SK-N-SH (cell line): ENCODE measurements around the gene CAPN11. TPM values are rescaled to one million over a fixed set of nuclear protein-coding genes. Genes with fewer than 3 reads are reported as not detected.
A peak's percentile ranks its signal among the peaks of the same experiment; 100 is the strongest.

Experiments used
- CTCF ChIA-PET: fragments of 300-600, 350-600 bp; formaldehyde crosslinking; extraction: SDS; loops from one replicate; lab custom pipeline; 2021; lab: Yijun Ruan, JAX
- POLR2A ChIA-PET: fragments of 350-600 bp; sonication (Branson Sonifier 250); formaldehyde crosslinking; extraction: SDS; loops from one replicate; lab custom pipeline; 2020; ENCODE audit warnings: antibody characterized with exemption, inconsistent platforms; lab: Yijun Ruan, JAX
- DNase-seq: peaks from one replicate; pipeline ENCODE4 v3.0.0; 2012
- H2AFZ ChIP-seq: fragments of 200-600 bp; sonication (generic); 2 replicates; pipeline ENCODE4 v1.8.1; 2016; ENCODE audit warnings: antibody characterized with exemption, mild to moderate bottlenecking, low read depth
- H3F3A ChIP-seq: fragments of 200-600 bp; sonication (generic); replicated peaks from 2 replicates; pipeline ENCODE3; 2016; ENCODE audit warnings: antibody characterized with exemption, mild to moderate bottlenecking; ENCODE audit not compliant: insufficient read depth
- H3K27ac ChIP-seq, 2 experiments: fragments of 200-500 bp in 1 of 2; fragments of 200-600 bp in 1 of 2; sonication (Bioruptor generic) in 1 of 2; sonication (generic), shearing (Covaris generic) in 1 of 2; 2 replicates each; pipeline versions ENCODE4 v1.5.1 to v1.6.1; 2014 to 2016; ENCODE audit warnings: low read depth in 2 of 2, inconsistent platforms in 1 of 2, low read length in 1 of 2, mild to moderate bottlenecking in 1 of 2, mixed read lengths in 1 of 2
- H3K27me3 ChIP-seq: fragments of 200-600 bp; sonication (generic), shearing (Covaris generic); 2 replicates; pipeline ENCODE4 v1.6.1; 2016; ENCODE audit warnings: mixed run types; ENCODE audit not compliant: insufficient read depth
- H3K36me3 ChIP-seq, 2 experiments: fragments of 200-500 bp in 1 of 2; fragments of 200-600 bp in 1 of 2; sonication (Bioruptor generic) in 1 of 2; sonication (generic) in 1 of 2; replicated peaks in 1 of 2; 2 replicates each; pipeline versions ENCODE3 to v1.5.1; 2014 to 2016; ENCODE audit warnings: low read length in 1 of 2, mild to moderate bottlenecking in 1 of 2; ENCODE audit not compliant: insufficient read depth in 2 of 2, control insufficient read depth in 1 of 2
- H3K4me1 ChIP-seq, 2 experiments: fragments of 200-500 bp in 1 of 2; fragments of 200-600 bp in 1 of 2; sonication (Bioruptor generic) in 1 of 2; sonication (generic), shearing (Covaris generic) in 1 of 2; 2 replicates each; pipeline versions ENCODE4 v1.5.1 to v1.6.1; 2014 to 2016; ENCODE audit warnings: low read depth in 1 of 2, low read length in 1 of 2, mixed run types in 1 of 2; ENCODE audit not compliant: insufficient read depth in 2 of 2, control insufficient read depth in 1 of 2
- H3K4me2 ChIP-seq: fragments of 200-600 bp; sonication (generic), shearing (Covaris generic); 2 replicates; pipeline ENCODE4 v1.6.1; 2017; ENCODE audit warnings: mixed run types
- H3K4me3 ChIP-seq, 2 experiments: fragments of 200-500 bp in 1 of 2; fragments of 200-600 bp in 1 of 2; sonication (Bioruptor generic) in 1 of 2; sonication (generic), shearing (Covaris generic) in 1 of 2; 2 replicates each; pipeline versions ENCODE4 v1.5.1 to v1.8.1; 2014 to 2016; ENCODE audit warnings: low read depth in 2 of 2, inconsistent platforms in 1 of 2, low read length in 1 of 2, mild to moderate bottlenecking in 1 of 2, mixed read lengths in 1 of 2, moderate library complexity in 1 of 2
- H3K79me2 ChIP-seq: fragments of 200-600 bp; sonication (generic); 2 replicates; pipeline ENCODE4 v1.8.1; 2017; ENCODE audit warnings: mild to moderate bottlenecking; ENCODE audit not compliant: insufficient read depth
- H3K9ac ChIP-seq: fragments of 200-600 bp; sonication (generic); 2 replicates; pipeline ENCODE4 v1.6.1; 2017; ENCODE audit warnings: mixed run types
- H3K9me2 ChIP-seq: fragments of 200-600 bp; sonication (generic); 2 replicates; pipeline ENCODE4 v1.6.1; 2017; ENCODE audit warnings: mixed run types
- H3K9me3 ChIP-seq: fragments of 200-600 bp; sonication (generic); 2 replicates; pipeline ENCODE4 v1.6.1; 2017; ENCODE audit warnings: mixed run types, mild to moderate bottlenecking, moderate library complexity
- H4K20me1 ChIP-seq: fragments of 200-600 bp; sonication (generic); 2 replicates; pipeline ENCODE4 v1.6.1; 2017; ENCODE audit warnings: mild to moderate bottlenecking, mixed run types; ENCODE audit not compliant: insufficient read depth
- CHD2 ChIP-seq: fragments of 150-350 bp; IDR thresholded peaks from 2 replicates; pipeline ENCODE4 v1.6.1; 2018; ENCODE audit warnings: low read length; ENCODE audit not compliant: partially characterized antibody
- EZH2phosphoT487 ChIP-seq: fragments of 200-600 bp; sonication (generic); IDR thresholded peaks from 2 replicates; pipeline ENCODE4 v1.6.1; 2017; ENCODE audit warnings: low read depth, mixed run types, mild to moderate bottlenecking, antibody characterized with exemption, moderate library complexity, borderline replicate concordance
- FOSL2 ChIP-seq: IDR thresholded peaks from 2 replicates; pipeline ENCODE4 v1.4.0; 2012; ENCODE audit warnings: low read depth, mild to moderate bottlenecking, moderate library complexity, borderline replicate concordance
- FOXJ3 ChIP-seq: sonication (generic); formaldehyde crosslinking; IDR thresholded peaks from 2 replicates; pipeline ENCODE4 v1.5.1; 2020; ENCODE audit warnings: mild to moderate bottlenecking, missing genetic modification reagents
- IRF3 ChIP-seq: fragments of 150-350 bp; IDR thresholded peaks from 2 replicates; pipeline ENCODE4 v1.6.1; 2016; ENCODE audit warnings: mild to moderate bottlenecking, low read depth, low read length
- JUND ChIP-seq: IDR thresholded peaks from 2 replicates; pipeline ENCODE4 v1.4.0; 2012
- MAX ChIP-seq: IDR thresholded peaks from 2 replicates; pipeline ENCODE4 v1.4.0; 2012; ENCODE audit warnings: low read depth
- MEF2A ChIP-seq: IDR thresholded peaks from 2 replicates; pipeline ENCODE4 v1.4.0; 2012; ENCODE audit warnings: low read depth, borderline replicate concordance
- NFIC ChIP-seq: IDR thresholded peaks from 2 replicates; pipeline ENCODE4 v1.4.0; 2012; ENCODE audit warnings: borderline replicate concordance
- PBX3 ChIP-seq: IDR thresholded peaks from 2 replicates; pipeline ENCODE4; 2012
- REST ChIP-seq: IDR thresholded peaks from 2 replicates; pipeline ENCODE4 v1.6.1; 2012; ENCODE audit warnings: mild to moderate bottlenecking, low read depth, low read length, moderate library complexity
- RFX5 ChIP-seq: IDR thresholded peaks from 2 replicates; pipeline ENCODE4 v1.6.1; 2012; ENCODE audit warnings: mild to moderate bottlenecking, improper control_type of control experiment, low read length
- SIN3A ChIP-seq: IDR thresholded peaks from 2 replicates; pipeline ENCODE4 v1.6.1; 2012; ENCODE audit warnings: low read depth, mild to moderate bottlenecking, low read length, moderate library complexity, borderline replicate concordance
- SMC3 ChIP-seq: IDR thresholded peaks from 2 replicates; pipeline ENCODE4 v1.6.1; 2012; ENCODE audit warnings: low read depth, low read length, improper control_type of control experiment
- TCF12 ChIP-seq: IDR thresholded peaks from 2 replicates; pipeline ENCODE4 v1.4.0; 2012
- WGBS: methylation state at CpG from one replicate; pipeline ENCODE4 v1.1.6; 2017; ENCODE audit warnings: low lambda C conversion rate; 5-methylcytosine and 5-hydroxymethylcytosine counted together
- polyA plus RNA-seq, 3 experiments: library from polyadenylated mRNA; depleted of rRNA; stranded (reverse); fragments of >200 nt; gene quantifications; 2 replicates each; pipeline ENCODE4 v1.2.3, GENCODE V29; 2012

Gene CAPN11
- polyA plus RNA-seq, 1 of the 3 experiments (the other 2 are of a cell fraction) = not detected

GRCh38 chr6:44228433-44228832 lies 69.8 kb downstream of the CAPN11 start:
- peak overlapping the region in 1 of 2 experiments; percentile 0; a peak in 1 of 4 replicates for H3K27ac ChIP-seq
- no peak for DNase-seq
- H3K9me3 ChIP-seq = no peaks in the 10 kb centered on the region
- H2AFZ ChIP-seq = no peak overlapping the region
- no peak overlapping the region for H3K9ac ChIP-seq
- no peak overlapping the region for H3K4me2 ChIP-seq
- peaks cover 7% of the 10 kb centered on the region; the same call in 1 of the 2 replicates for H3K79me2 ChIP-seq
- H3K9me2 ChIP-seq = no peaks in the 10 kb centered on the region
- H3K4me1 ChIP-seq = peaks cover 9 to 80% of the 10 kb centered on the region in 2 experiments; a peak in 3 of 4 replicates
- peaks cover 0 to 6% of the 10 kb centered on the region in 2 experiments for H3K36me3 ChIP-seq
- H4K20me1 ChIP-seq = peaks cover 5% of the 10 kb centered on the region; the same call in 1 of the 2 replicates
- no peaks in the 10 kb centered on the region for H3F3A ChIP-seq
- CTCF ChIA-PET = interaction anchor here (1.2 to 13.7 kb wide), 6 partner anchors 6 to 132 kb away, joined by 3 to 224 read pairs (median 4); no protein-coding TSS in a partner anchor
- H3K27me3 ChIP-seq = no peaks in the 10 kb centered on the region
- no peak for TF ChIP-seq PBX3
- TF ChIP-seq REST = no peak
- no peak for TF ChIP-seq FOXJ3 (CRISPR knock-in tag)
- no peak overlapping the region for H3K4me3 ChIP-seq
- POLR2A ChIA-PET = interaction anchor here (0.9 to 3.1 kb wide), 2 partner anchors 18 to 29 kb away, joined by 3 to 25 read pairs; partner anchors contain the start of genes HSP90AB1 and SLC35B2
- 96% methylated on average over 7 of the region's 7 CpGs for WGBS

- no peak overlapping the region for H3K9ac ChIP-seq
- H3K4me2 ChIP-seq = no peak overlapping the region
- no peaks in the 10 kb centered on the region for H3F3A ChIP-seq
- 81% methylated on average over 3 of the region's 5 CpGs for WGBS
- peaks cover 5% of the 10 kb centered on the region; the same call in 1 of the 2 replicates for H4K20me1 ChIP-seq
- peaks cover 9 to 84% of the 10 kb centered on the region in 2 experiments for H3K4me1 ChIP-seq
- H3K4me3 ChIP-seq = no peak overlapping the region
- CTCF ChIA-PET = interaction anchor here (1.2 to 13.7 kb wide), 6 partner anchors 6 to 132 kb away, joined by 3 to 224 read pairs (median 4); no protein-coding TSS in a partner anchor
- H3K79me2 ChIP-seq = peaks cover 7% of the 10 kb centered on the region; the same call in 1 of the 2 replicates
- POLR2A ChIA-PET = interaction anchor here (0.9 kb wide), 1 partner anchor 28 kb away, joined by 3 read pairs; the partner anchor contains the start of gene SLC35B2
- no peaks in the 10 kb centered on the region for H3K9me2 ChIP-seq
- TF ChIP-seq MEF2A (no peak), JUND (no peak), MAX (no peak), FOSL2 (no peak), EZH2phosphoT487 (no peak), NFIC (no peak), IRF3 (no peak), SIN3A (no peak), TCF12 (no peak), RFX5 (no peak), CHD2 (no peak), SMC3 (no peak)
- H3K9me3 ChIP-seq = no peaks in the 10 kb centered on the region
- DNase-seq = no peak
- no peaks in the 10 kb centered on the region for H3K27me3 ChIP-seq
- peak overlapping the region in 1 of 2 experiments; percentile 17; a peak in 1 of 4 replicates for H3K27ac ChIP-seq
- no peak overlapping the region for H2AFZ ChIP-seq
- H3K36me3 ChIP-seq = peaks cover 0 to 6% of the 10 kb centered on the region in 2 experiments
These were observed 70.2 kb downstream of the CAPN11 start for GRCh38 chr6:44228836-44229235.
